Measurements from ENCODE around the gene GLS. TPM values are rescaled to one million over a fixed set of nuclear protein-coding genes. Genes with fewer than 3 reads are reported as not detected.
A peak's percentile ranks its signal among the peaks of the same experiment; 100 is the strongest.

The GLS gene
- total RNA-seq, 1 donor = 588 TPM

- H3K4me3 ChIP-seq (ENCODE audit: insufficient read depth, low read length) = no peak overlapping the region
- no peak overlapping the region for H3K4me2 ChIP-seq (ENCODE audit: insufficient read depth, low read length)
- peaks cover 74% of the 10 kb centered on the region for H3K36me3 ChIP-seq (ENCODE audit: insufficient read depth, low read length)
- peak overlapping the region; percentile 47 for H3K27ac ChIP-seq (ENCODE audit: low read depth, low read length)
- no peaks in the 10 kb centered on the region for H3K9me3 ChIP-seq (ENCODE audit: low read depth, low read length)
- H3K27me3 ChIP-seq (ENCODE audit: insufficient read depth, low read length) = no peaks in the 10 kb centered on the region
- H3K4me1 ChIP-seq (ENCODE audit: insufficient read depth, low read length) = peaks cover 29% of the 10 kb centered on the region
- peak; percentile 46 for DNase-seq (ENCODE audit: insufficient read length, low spot score, missing footprints)
- no peak for TF ChIP-seq CTCF (IDR thresholded peaks at IDR 0.05; ENCODE audit: extremely low read depth, low read depth, low read length)
- peaks cover 35% of the 10 kb centered on the region for H3K79me2 ChIP-seq (ENCODE audit: insufficient read depth, low read length)
- peaks cover 26% of the 10 kb centered on the region for H4K20me1 ChIP-seq (ENCODE audit: insufficient read depth, low read length)
- H2AFZ ChIP-seq (ENCODE audit: low read length) = no peak overlapping the region
Observed at GRCh38 chr2:190911813-190912212, 31.2 kb downstream of the GLS start.

- Histone ChIP-seq H3K9me3 (ENCODE audit: low read depth, low read length) (no peaks in the 10 kb centered on the region), H3K4me2 (ENCODE audit: insufficient read depth, low read length) (no peak overlapping the region), H3K27ac (ENCODE audit: low read depth, low read length) (peak overlapping the region; percentile 25), H3K27me3 (ENCODE audit: insufficient read depth, low read length) (no peaks in the 10 kb centered on the region), H4K20me1 (ENCODE audit: insufficient read depth, low read length) (peaks cover 26% of the 10 kb centered on the region), H3K79me2 (ENCODE audit: insufficient read depth, low read length) (peaks cover 36% of the 10 kb centered on the region), H3K4me3 (ENCODE audit: insufficient read depth, low read length) (no peak overlapping the region), H3K4me1 (ENCODE audit: insufficient read depth, low read length) (peaks cover 29% of the 10 kb centered on the region), H2AFZ (ENCODE audit: low read length) (no peak overlapping the region), H3K36me3 (ENCODE audit: insufficient read depth, low read length) (peaks cover 79% of the 10 kb centered on the region)
- no peak for TF ChIP-seq CTCF (IDR thresholded peaks at IDR 0.05; ENCODE audit: extremely low read depth, low read depth, low read length)
- no peak for DNase-seq (ENCODE audit: insufficient read length, low spot score, missing footprints)
Observed at GRCh38 chr2:190912726-190913125, 32.1 kb downstream of the GLS start.

GRCh38 chr2:190913725-190914124 lies 33.1 kb downstream of the GLS start:
- no peak for DNase-seq (ENCODE audit: insufficient read length, low spot score, missing footprints)
- H3K4me2 ChIP-seq (ENCODE audit: insufficient read depth, low read length) = no peak overlapping the region
- H3K79me2 ChIP-seq (ENCODE audit: insufficient read depth, low read length) = peaks cover 34% of the 10 kb centered on the region
- no peaks in the 10 kb centered on the region for H3K9me3 ChIP-seq (ENCODE audit: low read depth, low read length)
- H3K4me3 ChIP-seq (ENCODE audit: insufficient read depth, low read length) = no peak overlapping the region
- H4K20me1 ChIP-seq (ENCODE audit: insufficient read depth, low read length) = peaks cover 23% of the 10 kb centered on the region
- peaks cover 26% of the 10 kb centered on the region for H3K4me1 ChIP-seq (ENCODE audit: insufficient read depth, low read length)
- H2AFZ ChIP-seq (ENCODE audit: low read length) = no peak overlapping the region
- no peak for TF ChIP-seq CTCF (IDR thresholded peaks at IDR 0.05; ENCODE audit: extremely low read depth, low read depth, low read length)
- H3K27me3 ChIP-seq (ENCODE audit: insufficient read depth, low read length) = no peaks in the 10 kb centered on the region
- peaks cover 79% of the 10 kb centered on the region for H3K36me3 ChIP-seq (ENCODE audit: insufficient read depth, low read length)
- peak overlapping the region; percentile 25 for H3K27ac ChIP-seq (ENCODE audit: low read depth, low read length)

GRCh38 chr2:190916829-190917228 lies 36.2 kb downstream of the GLS start:
- Histone ChIP-seq H3K27ac (ENCODE audit: low read depth, low read length) (no peak overlapping the region), H4K20me1 (ENCODE audit: insufficient read depth, low read length) (peaks cover 13% of the 10 kb centered on the region)

More at GRCh38 chr2:190916829-190917228, 36.2 kb downstream of the GLS start:
- H3K36me3 ChIP-seq (ENCODE audit: insufficient read depth, low read length) = peaks cover 93% of the 10 kb centered on the region
- H2AFZ ChIP-seq (ENCODE audit: low read length) = no peak overlapping the region
- H3K4me3 ChIP-seq (ENCODE audit: insufficient read depth, low read length) = no peak overlapping the region
- peaks cover 31% of the 10 kb centered on the region for H3K79me2 ChIP-seq (ENCODE audit: insufficient read depth, low read length)
- no peaks in the 10 kb centered on the region for H3K9me3 ChIP-seq (ENCODE audit: low read depth, low read length)
- H3K4me1 ChIP-seq (ENCODE audit: insufficient read depth, low read length) = peaks cover 4% of the 10 kb centered on the region
- no peak overlapping the region for H3K4me2 ChIP-seq (ENCODE audit: insufficient read depth, low read length)
- no peaks in the 10 kb centered on the region for H3K27me3 ChIP-seq (ENCODE audit: insufficient read depth, low read length)
- DNase-seq (ENCODE audit: insufficient read length, low spot score, missing footprints) = no peak
- no peak for TF ChIP-seq CTCF (IDR thresholded peaks at IDR 0.05; ENCODE audit: extremely low read depth, low read depth, low read length)

Data from osteoblast (primary cell).